Neuronal stem cell (in vitro differentiated cells): ENCODE measurements around the gene SUCLG2.

Source experiments
- DNase-seq: peaks from one replicate; pipeline ENCODE4 v3.0.0-alpha.2; 2013; ENCODE audit warnings: low spot score
- H2AFZ ChIP-seq: one replicate; pipeline ENCODE4 v1.6.1; 2013; ENCODE audit warnings: mild to moderate bottlenecking, low read length, inconsistent platforms
- H2AK5ac ChIP-seq: 2 replicates; pipeline ENCODE4 v1.6.1; 2013; ENCODE audit warnings: low read depth, mild to moderate bottlenecking, inconsistent platforms, low read length, moderate library complexity, mixed read lengths
- H2BK120ac ChIP-seq: 2 replicates; pipeline ENCODE4 v1.6.1; 2013; ENCODE audit warnings: low read depth, mild to moderate bottlenecking, inconsistent platforms, low read length, moderate library complexity, mixed read lengths
- H2BK12ac ChIP-seq: one replicate; pipeline ENCODE4 v1.6.1; 2013; ENCODE audit warnings: low read length, inconsistent platforms
- H2BK15ac ChIP-seq: 2 replicates; pipeline ENCODE4 v1.6.1; 2013; ENCODE audit warnings: mild to moderate bottlenecking, low read length, inconsistent platforms, mixed read lengths
- H2BK5ac ChIP-seq: one replicate; pipeline ENCODE4 v1.6.1; 2013; ENCODE audit warnings: inconsistent platforms, mild to moderate bottlenecking, low read length, moderate library complexity
- H3K14ac ChIP-seq: one replicate; pipeline ENCODE4 v1.6.1; 2013; ENCODE audit warnings: low read length, inconsistent platforms
- H3K18ac ChIP-seq: 2 replicates; pipeline ENCODE4 v1.6.1; 2013; ENCODE audit warnings: low read length, inconsistent platforms
- H3K23ac ChIP-seq: 2 replicates; pipeline ENCODE4 v1.6.1; 2013; ENCODE audit warnings: low read depth, mild to moderate bottlenecking, mixed read lengths, low read length, inconsistent platforms; ENCODE audit not compliant: poor library complexity
- H3K27ac ChIP-seq: replicated peaks from 3 replicates; pipeline ENCODE4 v1.5.1; 2013; ENCODE audit warnings: low read length, inconsistent platforms
- H3K27me3 ChIP-seq, 3 experiments: 2 replicates each; pipeline ENCODE4 v1.6.1; 2013; ENCODE audit warnings: low read length in 3 of 3, mild to moderate bottlenecking in 2 of 3, inconsistent platforms in 1 of 3, low read depth in 1 of 3, mixed read lengths in 1 of 3, moderate library complexity in 1 of 3; ENCODE audit not compliant: control insufficient read depth in 3 of 3, insufficient read depth in 3 of 3
- H3K36me3 ChIP-seq, 2 donors: replicated peaks in 1 of 2; 2 replicates each; pipeline ENCODE4 v1.6.1; 2013; ENCODE audit warnings: low read length in 2 of 2; ENCODE audit not compliant: control insufficient read depth in 2 of 2, insufficient read depth in 2 of 2
- H3K4ac ChIP-seq: 2 replicates; pipeline ENCODE4 v1.6.1; 2013; ENCODE audit warnings: inconsistent platforms, mild to moderate bottlenecking, low read length, moderate library complexity
- H3K4me1 ChIP-seq, 2 donors: 1 replicate in 1 of 2; 2 replicates in 1 of 2; pipeline ENCODE4 v1.6.1; 2013; ENCODE audit warnings: low read length in 2 of 2, low read depth in 1 of 2; ENCODE audit not compliant: control insufficient read depth in 2 of 2, insufficient read depth in 1 of 2
- H3K4me2 ChIP-seq: one replicate; pipeline ENCODE4 v1.6.1; 2013; ENCODE audit warnings: mild to moderate bottlenecking, low read length, inconsistent platforms; ENCODE audit not compliant: insufficient read depth, poor library complexity, severe bottlenecking
- H3K4me3 ChIP-seq, 2 donors: 2 replicates each; pipeline ENCODE4 v1.5.1; 2013; ENCODE audit warnings: low read length in 2 of 2, mild to moderate bottlenecking in 2 of 2, inconsistent platforms in 1 of 2, moderate library complexity in 1 of 2
- H3K79me1 ChIP-seq: one replicate; pipeline ENCODE4 v1.6.1; 2013; ENCODE audit warnings: low read depth, mild to moderate bottlenecking, inconsistent platforms, low read length, moderate library complexity
- H3K9ac ChIP-seq: one replicate; pipeline ENCODE4 v1.6.1; 2013; ENCODE audit warnings: mild to moderate bottlenecking, low read depth, low read length, inconsistent platforms; ENCODE audit not compliant: poor library complexity
- H3K9me3 ChIP-seq, 2 donors: replicated peaks in 1 of 2; 2 replicates each; pipeline versions ENCODE3 to v1.6.1; 2013; ENCODE audit warnings: low read length in 2 of 2, mild to moderate bottlenecking in 2 of 2, inconsistent platforms in 1 of 2, low read depth in 1 of 2, mixed read lengths in 1 of 2, moderate library complexity in 1 of 2; ENCODE audit not compliant: control insufficient read depth in 2 of 2, insufficient read depth in 1 of 2
- H4K8ac ChIP-seq: one replicate; pipeline ENCODE4 v1.6.1; 2013; ENCODE audit warnings: low read depth, mild to moderate bottlenecking, inconsistent platforms, low read length, moderate library complexity
- H4K91ac ChIP-seq: one replicate; pipeline ENCODE4 v1.6.1; 2013; ENCODE audit warnings: low read length, low read depth, mild to moderate bottlenecking, inconsistent platforms; ENCODE audit not compliant: poor library complexity
- WGBS, 2 donors: extraction: QIAGEN DNeasy Blood & Tissue Kit; methylation state at CpG; one replicate each; pipeline ENCODE4 v1.1.7; 2013; ENCODE audit warnings: missing lambda C conversion rate in 2 of 2, mixed read lengths in 1 of 2; ENCODE audit not compliant: insufficient read length in 2 of 2, insufficient replicate concordance in 1 of 2; ENCODE audit errors: extremely low coverage in 2 of 2; 5-methylcytosine and 5-hydroxymethylcytosine counted together

SUCLG2 gene

DNA sequence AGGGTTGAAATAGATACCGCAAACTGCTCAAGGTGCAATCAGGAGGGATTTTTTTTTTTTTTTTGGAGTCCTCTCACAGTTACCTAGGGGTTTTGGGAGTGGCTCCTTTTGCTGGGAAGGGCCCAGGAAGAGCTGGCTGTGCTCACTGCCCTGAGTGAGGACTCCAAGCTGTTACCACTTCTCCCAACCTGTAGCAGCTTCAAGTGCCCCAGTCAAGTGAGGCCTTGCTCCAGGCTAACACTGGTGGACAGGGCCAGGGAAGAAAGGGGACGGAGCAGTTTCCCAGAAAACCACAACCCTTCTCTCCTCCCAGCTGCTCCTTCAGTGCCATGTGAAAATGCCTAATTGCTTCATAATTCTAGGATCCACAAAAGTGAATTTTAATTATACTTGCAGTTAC lies 274.3 kb downstream of the SUCLG2 start:
- Histone ChIP-seq H3K4me2 (no peak overlapping the region), H4K91ac (no peak overlapping the region), H3K27ac (no peak overlapping the region), H3K14ac (no peak overlapping the region), H2AFZ (no peak overlapping the region), H3K9ac (no peak overlapping the region), H2BK5ac (no peak overlapping the region), H3K23ac (no peak overlapping the region), H3K4me1 (no peaks in the 10 kb centered on the region), H3K9me3 (no peaks in the 10 kb centered on the region), H3K4me3 (no peak overlapping the region), H2BK120ac (no peak overlapping the region), H4K8ac (no peak overlapping the region), H2BK15ac (no peak overlapping the region), H3K27me3 (no peaks in the 10 kb centered on the region), H3K79me1 (no peaks in the 10 kb centered on the region), H3K18ac (no peak overlapping the region), H2BK12ac (no peak overlapping the region), H3K4ac (no peak overlapping the region), H2AK5ac (no peak overlapping the region), H3K36me3 (peaks cover 0 to 5% of the 10 kb centered on the region in 2 donors)
- no CpG with 5 or more reads among the region's 2 CpGs for WGBS, 2 donors
- no peak for DNase-seq

GRCh38 chr3:67377299-67377698 lies 277.1 kb downstream of the SUCLG2 start:
- Histone ChIP-seq H2BK5ac (no peak overlapping the region), H3K79me1 (no peaks in the 10 kb centered on the region), H4K8ac (no peak overlapping the region), H3K18ac (no peak overlapping the region), H2BK15ac (no peak overlapping the region), H3K4me3 (no peak overlapping the region), H3K4ac (no peak overlapping the region), H2AK5ac (no peak overlapping the region), H3K4me2 (no peak overlapping the region), H2BK120ac (no peak overlapping the region), H3K4me1 (no peaks in the 10 kb centered on the region), H3K23ac (no peak overlapping the region), H2AFZ (no peak overlapping the region), H4K91ac (no peak overlapping the region), H3K14ac (no peak overlapping the region), H3K27me3 (no peaks in the 10 kb centered on the region), H3K27ac (no peak overlapping the region), H3K9ac (no peak overlapping the region), H3K36me3 (peaks cover 0 to 5% of the 10 kb centered on the region in 2 donors), H2BK12ac (no peak overlapping the region), H3K9me3 (no peaks in the 10 kb centered on the region)
- no peak for DNase-seq
- WGBS, 2 donors = no CpG with 5 or more reads among the region's 3 CpGs

- no peak overlapping the region for H3K9ac ChIP-seq
- H4K91ac ChIP-seq = no peak overlapping the region
- no peaks in the 10 kb centered on the region for H3K27me3 ChIP-seq
- peaks cover 0 to 5% of the 10 kb centered on the region in 2 donors for H3K36me3 ChIP-seq
- no peak overlapping the region for H2AFZ ChIP-seq
- no peak overlapping the region for H2BK5ac ChIP-seq
- no peak overlapping the region for H2AK5ac ChIP-seq
- H3K9me3 ChIP-seq = no peaks in the 10 kb centered on the region
- H3K79me1 ChIP-seq = no peaks in the 10 kb centered on the region
- no peak overlapping the region for H3K14ac ChIP-seq
- no peak overlapping the region for H3K27ac ChIP-seq
- no peak overlapping the region for H2BK12ac ChIP-seq
- no peak overlapping the region for H3K23ac ChIP-seq
- no peak overlapping the region for H2BK15ac ChIP-seq
- no peaks in the 10 kb centered on the region for H3K4me1 ChIP-seq
- H3K4me3 ChIP-seq = no peak overlapping the region
- no CpG with 5 or more reads among the region's 1 CpG for WGBS, 2 donors
- no peak overlapping the region for H2BK120ac ChIP-seq
- H3K4me2 ChIP-seq = no peak overlapping the region
- no peak overlapping the region for H4K8ac ChIP-seq
- no peak for DNase-seq
- H3K4ac ChIP-seq = no peak overlapping the region
- H3K18ac ChIP-seq = no peak overlapping the region
Measured at GRCh38 chr3:67376416-67376815, 278.0 kb downstream of the SUCLG2 start.

GRCh38 chr3:67375976-67376375 lies 278.4 kb downstream of the SUCLG2 start:
- Histone ChIP-seq H2AFZ (no peak overlapping the region), H2BK12ac (no peak overlapping the region), H3K36me3 (peaks cover 0 to 5% of the 10 kb centered on the region in 2 donors), H3K9me3 (no peaks in the 10 kb centered on the region), H2BK5ac (no peak overlapping the region), H3K27ac (no peak overlapping the region), H3K9ac (no peak overlapping the region), H3K14ac (no peak overlapping the region), H2BK15ac (no peak overlapping the region), H3K4me1 (no peaks in the 10 kb centered on the region), H2BK120ac (no peak overlapping the region), H3K79me1 (no peaks in the 10 kb centered on the region), H2AK5ac (no peak overlapping the region), H3K4ac (no peak overlapping the region), H3K4me3 (no peak overlapping the region), H3K23ac (no peak overlapping the region), H4K91ac (no peak overlapping the region), H3K4me2 (no peak overlapping the region), H3K27me3 (no peaks in the 10 kb centered on the region), H4K8ac (no peak overlapping the region), H3K18ac (no peak overlapping the region)
- no peak for DNase-seq
- no CpG with 5 or more reads among the region's 5 CpGs for WGBS, 2 donors
